ENCODE measurements around the gene ZNF608.

DNA sequence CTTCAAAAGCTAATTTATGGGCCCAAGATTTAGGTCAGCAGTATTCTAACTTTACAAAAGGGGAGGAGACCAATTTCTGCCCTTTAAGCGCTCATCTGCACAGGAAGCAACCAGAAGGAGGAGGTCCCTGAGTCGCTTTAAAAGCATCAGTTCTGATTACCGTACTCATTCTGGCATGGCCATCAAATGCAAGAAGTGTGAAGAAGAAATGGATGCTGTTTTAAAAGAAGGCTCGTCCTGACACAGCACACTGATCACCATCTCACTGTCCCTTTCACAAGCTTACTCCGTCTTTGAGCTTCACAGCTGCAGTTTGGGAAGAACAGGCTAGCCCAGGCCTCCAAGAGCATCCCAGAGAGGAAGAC is 17.5 kb downstream of the ZNF608 start:
- TF ChIP-seq EZH2phosphoT487 (IDR thresholded peaks at IDR 0.05; ENCODE audit: borderline replicate concordance, low read length) (no peak), EZH2 (IDR thresholded peaks at IDR 0.05; ENCODE audit: low read length, unreplicated experiment) (no peak)
- TF ChIP-seq, protein P1, sequence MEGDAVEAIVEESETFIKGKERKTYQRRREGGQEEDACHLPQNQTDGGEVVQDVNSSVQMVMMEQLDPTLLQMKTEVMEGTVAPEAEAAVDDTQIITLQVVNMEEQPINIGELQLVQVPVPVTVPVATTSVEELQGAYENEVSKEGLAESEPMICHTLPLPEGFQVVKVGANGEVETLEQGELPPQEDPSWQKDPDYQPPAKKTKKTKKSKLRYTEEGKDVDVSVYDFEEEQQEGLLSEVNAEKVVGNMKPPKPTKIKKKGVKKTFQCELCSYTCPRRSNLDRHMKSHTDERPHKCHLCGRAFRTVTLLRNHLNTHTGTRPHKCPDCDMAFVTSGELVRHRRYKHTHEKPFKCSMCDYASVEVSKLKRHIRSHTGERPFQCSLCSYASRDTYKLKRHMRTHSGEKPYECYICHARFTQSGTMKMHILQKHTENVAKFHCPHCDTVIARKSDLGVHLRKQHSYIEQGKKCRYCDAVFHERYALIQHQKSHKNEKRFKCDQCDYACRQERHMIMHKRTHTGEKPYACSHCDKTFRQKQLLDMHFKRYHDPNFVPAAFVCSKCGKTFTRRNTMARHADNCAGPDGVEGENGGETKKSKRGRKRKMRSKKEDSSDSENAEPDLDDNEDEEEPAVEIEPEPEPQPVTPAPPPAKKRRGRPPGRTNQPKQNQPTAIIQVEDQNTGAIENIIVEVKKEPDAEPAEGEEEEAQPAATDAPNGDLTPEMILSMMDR (conservative IDR thresholded peaks at IDR 0.05; ENCODE audit: low read depth, low read length): no peak

All from PC-3 (cell line).